IPS-15b (cell line): ENCODE results near the gene TPSD1.

Source experiments
- H3K27me3 ChIP-seq: one replicate; pipeline ENCODE4 v1.6.1; 2013; ENCODE audit warnings: low read length; ENCODE audit not compliant: control insufficient read depth, insufficient read depth
- H3K36me3 ChIP-seq: one replicate; pipeline ENCODE4 v1.6.1; 2013; ENCODE audit warnings: low read length; ENCODE audit not compliant: control insufficient read depth, insufficient read depth
- H3K4me1 ChIP-seq: one replicate; pipeline ENCODE4 v1.6.1; 2013; ENCODE audit warnings: mild to moderate bottlenecking, low read length; ENCODE audit not compliant: control insufficient read depth, insufficient read depth
- H3K4me3 ChIP-seq: one replicate; pipeline ENCODE4 v1.5.1; 2013; ENCODE audit warnings: low read depth, low read length
- H3K9ac ChIP-seq: one replicate; pipeline ENCODE4 v1.6.1; 2013; ENCODE audit warnings: low read depth, mild to moderate bottlenecking, low read length
- H3K9me3 ChIP-seq: one replicate; pipeline ENCODE4 v1.6.1; 2013; ENCODE audit warnings: mild to moderate bottlenecking, low read length; ENCODE audit not compliant: control insufficient read depth, insufficient read depth

The TPSD1 gene

DNA sequence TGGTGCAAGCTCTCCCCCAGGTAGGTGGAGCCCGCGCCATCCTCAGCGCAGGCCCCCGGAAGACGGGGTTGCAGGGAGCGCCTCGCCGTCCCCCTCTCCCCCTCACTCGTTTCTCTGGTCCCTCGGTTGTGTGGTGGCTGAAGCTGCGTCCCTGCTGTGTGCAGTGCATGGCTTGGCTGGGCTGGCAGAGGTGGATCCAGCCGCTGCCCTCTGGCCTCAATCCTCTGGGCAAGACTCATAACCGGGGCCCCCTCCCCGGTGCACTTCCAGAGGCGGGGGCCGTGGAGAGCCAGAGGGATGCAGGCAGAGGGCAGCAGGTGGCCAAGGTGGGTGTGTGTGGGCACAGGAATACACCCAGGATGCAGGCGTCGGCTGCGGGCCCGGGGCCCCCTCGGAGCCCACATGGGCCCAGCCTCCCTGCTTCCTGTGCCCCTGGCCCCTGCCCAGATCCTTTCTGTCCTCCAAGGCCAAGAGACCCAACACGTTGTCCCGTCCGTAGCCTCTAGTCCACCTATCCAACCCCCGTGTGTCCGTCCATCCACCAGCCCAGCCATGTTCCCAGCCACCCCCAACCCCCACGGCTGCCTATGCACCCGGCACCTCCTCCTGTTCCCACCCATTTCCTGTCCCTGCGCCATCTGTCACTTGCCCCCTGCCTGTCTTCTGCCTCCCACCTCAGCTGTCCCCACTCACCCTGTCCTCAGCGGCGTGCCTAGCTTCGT lies 40.1 kb upstream of the TPSD1 start:
- Histone ChIP-seq H3K36me3 (peaks cover 77% of the 10 kb centered on the region), H3K9me3 (no peaks in the 10 kb centered on the region), H3K4me3 (no peak overlapping the region), H3K4me1 (no peaks in the 10 kb centered on the region), H3K9ac (no peak overlapping the region), H3K27me3 (no peaks in the 10 kb centered on the region)

DNA sequence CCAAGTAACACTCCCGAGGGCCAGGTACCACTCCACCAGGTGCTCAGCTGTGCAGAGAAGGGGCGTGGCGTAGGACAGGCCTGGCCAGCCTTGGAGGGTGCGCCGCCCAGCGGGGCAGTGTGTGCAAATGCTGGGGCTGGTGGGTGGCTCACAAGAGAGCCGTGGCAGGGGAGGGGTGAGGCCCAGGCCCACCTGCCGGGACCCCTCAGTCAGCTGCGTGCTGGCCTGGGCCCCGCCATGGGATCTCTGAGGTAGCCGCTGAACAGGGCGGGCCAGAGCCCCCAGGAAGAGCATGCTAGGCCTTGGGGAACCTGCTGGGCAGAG lies 39.6 kb upstream of the TPSD1 start:
- no peaks in the 10 kb centered on the region for H3K9me3 ChIP-seq
- H3K36me3 ChIP-seq: peaks cover 77% of the 10 kb centered on the region
- H3K27me3 ChIP-seq: no peaks in the 10 kb centered on the region
- H3K9ac ChIP-seq: no peak overlapping the region
- no peaks in the 10 kb centered on the region for H3K4me1 ChIP-seq
- no peak overlapping the region for H3K4me3 ChIP-seq

DNA sequence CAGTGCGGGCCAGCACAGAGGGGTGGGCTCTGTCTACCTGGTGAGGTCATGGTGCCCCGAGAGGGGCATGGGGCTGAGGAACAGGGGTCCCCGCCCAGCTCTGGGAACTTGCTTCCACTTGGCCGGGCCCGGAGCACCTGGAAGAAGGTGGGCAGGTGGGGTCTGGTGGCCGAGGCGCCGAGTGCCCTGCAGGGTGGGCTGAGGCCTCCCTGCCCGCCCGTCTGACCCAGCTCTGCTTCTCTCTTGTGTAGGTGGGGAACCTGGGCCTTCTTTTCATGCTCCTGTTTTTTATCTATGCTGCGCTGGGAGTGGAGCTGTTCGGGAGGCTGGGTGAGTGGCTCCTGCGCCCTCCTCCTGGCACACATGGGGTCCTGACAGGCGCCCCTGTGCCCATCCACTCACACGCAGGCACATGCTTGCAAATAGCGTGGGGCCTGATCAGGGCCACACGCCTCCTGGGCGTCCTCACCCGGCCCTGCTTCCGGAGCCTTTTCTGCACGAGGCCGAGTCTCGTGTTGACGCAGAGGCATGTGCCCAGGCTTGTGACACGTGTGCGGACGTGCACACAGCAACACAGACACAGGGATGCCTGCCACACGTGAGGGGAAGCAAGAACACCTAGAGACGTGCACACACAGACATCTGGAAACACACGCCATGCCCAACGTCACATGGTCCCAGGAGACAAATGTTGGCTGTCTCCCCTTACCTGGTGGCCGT lies 39.0 kb upstream of the TPSD1 start:
- Histone ChIP-seq H3K9me3 (no peaks in the 10 kb centered on the region), H3K36me3 (peaks cover 72% of the 10 kb centered on the region), H3K27me3 (no peaks in the 10 kb centered on the region), H3K4me1 (no peaks in the 10 kb centered on the region), H3K9ac (no peak overlapping the region), H3K4me3 (no peak overlapping the region)

DNA sequence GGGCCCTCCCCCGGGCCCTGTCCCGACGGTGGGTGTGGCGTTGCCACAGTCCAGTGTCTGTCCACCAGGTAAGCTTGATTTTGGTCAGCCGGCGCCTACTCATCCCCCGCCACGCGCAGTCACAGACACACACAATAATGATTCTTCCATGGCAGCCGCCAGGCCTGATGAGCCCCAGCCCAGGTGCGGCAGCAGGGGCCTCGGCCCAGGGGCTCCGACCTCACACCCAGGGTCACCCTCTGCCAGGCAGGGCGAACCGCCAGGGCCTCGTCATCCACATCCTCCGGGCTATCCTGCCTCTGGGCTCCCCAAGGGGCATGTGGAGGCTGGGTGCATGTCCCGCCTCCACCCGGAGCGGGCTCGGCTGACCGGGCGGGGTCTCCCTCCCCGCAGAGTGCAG lies 38.3 kb upstream of the TPSD1 start:
- H3K9me3 ChIP-seq: no peaks in the 10 kb centered on the region
- no peak overlapping the region for H3K9ac ChIP-seq
- H3K36me3 ChIP-seq: peaks cover 66% of the 10 kb centered on the region
- no peaks in the 10 kb centered on the region for H3K27me3 ChIP-seq
- H3K4me1 ChIP-seq: no peaks in the 10 kb centered on the region
- no peak overlapping the region for H3K4me3 ChIP-seq

DNA sequence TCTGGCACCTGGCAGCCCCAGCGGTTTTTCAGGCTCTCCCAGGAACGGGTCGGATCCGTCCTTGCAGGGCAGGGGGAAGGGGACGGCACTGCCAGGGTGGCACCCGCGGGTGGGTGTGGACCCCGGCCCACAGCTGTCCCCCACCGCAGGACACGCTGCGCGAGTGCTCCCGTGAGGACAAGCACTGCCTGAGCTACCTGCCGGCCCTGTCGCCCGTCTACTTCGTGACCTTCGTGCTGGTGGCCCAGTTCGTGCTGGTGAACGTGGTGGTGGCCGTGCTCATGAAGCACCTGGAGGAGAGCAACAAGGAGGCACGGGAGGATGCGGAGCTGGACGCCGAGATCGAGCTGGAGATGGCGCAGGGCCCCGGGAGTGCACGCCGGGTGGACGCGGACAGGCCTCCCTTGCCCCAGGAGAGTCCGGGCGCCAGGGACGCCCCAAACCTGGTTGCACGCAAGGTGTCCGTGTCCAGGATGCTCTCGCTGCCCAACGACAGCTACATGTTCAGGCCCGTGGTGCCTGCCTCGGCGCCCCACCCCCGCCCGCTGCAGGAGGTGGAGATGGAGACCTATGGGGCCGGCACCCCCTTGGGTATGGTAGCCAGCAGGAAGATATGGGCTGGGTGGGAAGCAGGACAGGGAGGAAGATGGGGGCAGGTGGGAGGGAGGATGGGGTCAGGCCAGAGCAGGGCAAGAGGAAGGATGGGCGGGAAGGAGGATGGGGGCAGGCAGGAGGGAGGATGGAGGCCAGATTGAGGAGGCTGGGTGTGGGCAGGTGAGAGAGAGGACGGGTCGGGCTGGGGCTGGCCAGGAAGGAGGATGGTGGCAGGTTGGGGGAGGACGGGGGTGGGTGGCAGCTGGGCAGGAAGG lies 37.6 kb upstream of the TPSD1 start:
- Histone ChIP-seq H3K27me3 (no peaks in the 10 kb centered on the region), H3K4me3 (no peak overlapping the region), H3K4me1 (no peaks in the 10 kb centered on the region), H3K9ac (no peak overlapping the region), H3K36me3 (peaks cover 60% of the 10 kb centered on the region), H3K9me3 (no peaks in the 10 kb centered on the region)

DNA sequence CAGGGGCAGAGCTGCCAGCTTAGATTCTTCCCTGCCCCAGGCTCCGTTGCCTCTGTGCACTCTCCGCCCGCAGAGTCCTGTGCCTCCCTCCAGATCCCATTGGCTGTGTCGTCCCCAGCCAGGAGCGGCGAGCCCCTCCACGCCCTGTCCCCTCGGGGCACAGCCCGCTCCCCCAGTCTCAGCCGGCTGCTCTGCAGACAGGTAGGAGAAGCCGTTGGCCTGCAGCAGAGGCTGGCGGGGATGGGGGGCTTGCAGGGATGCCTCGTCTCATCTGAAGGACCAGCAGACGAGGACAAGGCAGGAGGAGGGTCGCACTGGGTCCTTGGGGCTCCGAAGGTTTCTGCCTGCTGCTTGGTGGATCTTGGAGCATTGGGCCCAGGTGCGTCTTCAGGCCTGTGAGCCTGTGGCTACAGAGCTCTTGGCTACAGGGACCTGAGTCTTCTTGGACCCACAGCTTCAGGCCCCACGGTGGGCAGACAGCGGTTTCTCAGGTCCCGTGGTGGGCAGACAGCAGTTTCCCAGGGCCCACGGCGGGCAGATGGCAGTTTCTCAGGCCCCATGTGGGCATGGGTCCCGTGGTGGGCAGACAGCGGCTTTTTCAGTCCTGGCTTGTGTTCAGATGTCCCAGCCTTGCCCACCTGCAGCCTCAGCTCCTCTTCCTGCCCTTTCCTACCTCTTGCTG lies 36.8 kb upstream of the TPSD1 start:
- H3K9ac ChIP-seq: no peak overlapping the region
- H3K36me3 ChIP-seq: peaks cover 62% of the 10 kb centered on the region
- H3K4me3 ChIP-seq: no peak overlapping the region
- no peaks in the 10 kb centered on the region for H3K4me1 ChIP-seq
- no peaks in the 10 kb centered on the region for H3K27me3 ChIP-seq
- H3K9me3 ChIP-seq: no peaks in the 10 kb centered on the region

DNA sequence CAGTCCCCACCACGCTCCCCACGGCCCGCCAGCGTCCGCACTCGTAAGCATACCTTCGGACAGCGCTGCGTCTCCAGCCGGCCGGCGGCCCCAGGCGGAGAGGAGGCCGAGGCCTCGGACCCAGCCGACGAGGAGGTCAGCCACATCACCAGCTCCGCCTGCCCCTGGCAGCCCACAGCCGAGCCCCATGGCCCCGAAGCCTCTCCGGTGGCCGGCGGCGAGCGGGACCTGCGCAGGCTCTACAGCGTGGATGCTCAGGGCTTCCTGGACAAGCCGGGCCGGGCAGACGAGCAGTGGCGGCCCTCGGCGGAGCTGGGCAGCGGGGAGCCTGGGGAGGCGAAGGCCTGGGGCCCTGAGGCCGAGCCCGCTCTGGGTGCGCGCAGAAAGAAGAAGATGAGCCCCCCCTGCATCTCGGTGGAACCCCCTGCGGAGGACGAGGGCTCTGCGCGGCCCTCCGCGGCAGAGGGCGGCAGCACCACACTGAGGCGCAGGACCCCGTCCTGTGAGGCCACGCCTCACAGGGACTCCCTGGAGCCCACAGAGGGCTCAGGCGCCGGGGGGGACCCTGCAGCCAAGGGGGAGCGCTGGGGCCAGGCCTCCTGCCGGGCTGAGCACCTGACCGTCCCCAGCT lies 35.7 kb upstream of the TPSD1 start:
- no peaks in the 10 kb centered on the region for H3K9me3 ChIP-seq

DNA sequence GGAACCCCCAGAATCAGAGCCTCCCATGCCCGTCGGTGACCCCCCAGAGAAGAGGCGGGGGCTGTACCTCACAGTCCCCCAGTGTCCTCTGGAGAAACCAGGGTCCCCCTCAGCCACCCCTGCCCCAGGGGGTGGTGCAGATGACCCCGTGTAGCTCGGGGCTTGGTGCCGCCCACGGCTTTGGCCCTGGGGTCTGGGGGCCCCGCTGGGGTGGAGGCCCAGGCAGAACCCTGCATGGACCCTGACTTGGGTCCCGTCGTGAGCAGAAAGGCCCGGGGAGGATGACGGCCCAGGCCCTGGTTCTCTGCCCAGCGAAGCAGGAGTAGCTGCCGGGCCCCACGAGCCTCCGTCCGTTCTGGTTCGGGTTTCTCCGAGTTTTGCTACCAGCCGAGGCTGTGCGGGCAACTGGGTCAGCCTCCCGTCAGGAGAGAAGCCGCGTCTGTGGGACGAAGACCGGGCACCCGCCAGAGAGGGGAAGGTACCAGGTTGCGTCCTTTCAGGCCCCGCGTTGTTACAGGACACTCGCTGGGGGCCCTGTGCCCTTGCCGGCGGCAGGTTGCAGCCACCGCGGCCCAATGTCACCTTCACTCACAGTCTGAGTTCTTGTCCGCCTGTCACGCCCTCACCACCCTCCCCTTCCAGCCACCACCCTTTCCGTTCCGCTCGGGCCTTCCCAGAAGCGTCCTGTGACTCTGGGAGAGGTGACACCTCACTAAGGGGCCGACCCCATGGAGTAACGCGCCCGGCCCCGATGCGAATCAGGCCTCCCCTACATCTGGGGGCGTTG lies 34.8 kb upstream of the TPSD1 start:
- Histone ChIP-seq H3K27me3 (no peaks in the 10 kb centered on the region), H3K9ac (no peak overlapping the region), H3K4me3 (no peak overlapping the region), H3K36me3 (peaks cover 51% of the 10 kb centered on the region), H3K9me3 (no peaks in the 10 kb centered on the region), H3K4me1 (no peaks in the 10 kb centered on the region)

More for the DNA sequence above, 35.7 kb upstream of the TPSD1 start:
- H3K27me3 ChIP-seq: no peaks in the 10 kb centered on the region
- no peak overlapping the region for H3K9ac ChIP-seq
- H3K36me3 ChIP-seq: peaks cover 57% of the 10 kb centered on the region
- H3K4me1 ChIP-seq: no peaks in the 10 kb centered on the region
- no peak overlapping the region for H3K4me3 ChIP-seq

DNA sequence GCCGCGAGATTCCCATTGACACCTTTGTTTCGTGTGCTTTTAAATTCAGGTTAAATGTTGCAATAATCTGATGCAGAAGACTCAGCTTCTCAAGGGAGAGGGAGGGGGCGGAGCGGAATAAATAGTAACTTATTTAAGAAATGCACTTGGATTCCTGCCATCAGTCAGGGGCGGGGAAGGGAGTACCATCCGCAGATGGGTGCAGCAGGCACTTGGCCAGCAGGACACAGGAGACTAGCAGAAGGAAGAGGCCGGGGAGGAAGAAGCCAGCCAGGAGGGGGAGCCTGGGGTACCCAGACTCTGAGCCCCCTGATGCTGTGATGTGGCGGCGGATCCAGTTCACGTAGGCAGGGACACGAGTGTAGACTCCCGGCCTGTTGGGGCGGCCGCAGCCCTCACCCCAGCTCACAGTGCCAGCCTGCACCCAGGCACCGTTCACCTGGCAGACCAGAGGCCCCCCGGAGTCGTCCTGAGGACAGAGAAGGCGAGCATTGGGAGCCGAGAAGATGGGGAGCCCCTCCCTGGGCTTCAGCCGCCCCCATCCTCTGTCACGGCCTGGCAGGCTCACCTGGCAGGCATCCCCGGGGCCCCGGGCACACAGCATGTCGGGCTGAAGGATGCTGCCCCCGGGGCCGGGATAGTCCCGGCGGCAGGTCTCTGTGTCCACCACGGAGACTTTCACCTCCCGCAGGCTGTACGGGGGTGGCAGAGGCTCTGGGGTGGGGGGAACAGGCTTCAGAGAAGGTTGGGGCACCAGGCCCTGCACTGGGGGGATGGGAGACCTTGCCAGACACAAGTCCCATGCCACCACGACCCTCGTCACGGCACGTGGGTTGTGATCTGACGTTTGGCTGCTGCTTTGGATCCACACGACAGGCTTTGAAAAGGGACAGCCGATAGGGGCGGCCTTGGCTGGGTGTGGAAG lies 34.0 kb upstream of the TPSD1 start:
- H3K4me1 ChIP-seq: no peaks in the 10 kb centered on the region
- H3K4me3 ChIP-seq: no peak overlapping the region
- H3K27me3 ChIP-seq: no peaks in the 10 kb centered on the region
- H3K9me3 ChIP-seq: no peaks in the 10 kb centered on the region
- H3K9ac ChIP-seq: no peak overlapping the region
- H3K36me3 ChIP-seq: peaks cover 44% of the 10 kb centered on the region
